DMS 273 treated with DMSO at 0.1 percent for 48 hours (cell line): Measurements from ENCODE around the gene ZFYVE28.

Source experiments
- DNase-seq: peaks from one replicate; lab custom pipeline; 2025; lab: John Stamatoyannopoulos, UW

The ZFYVE28 gene

DNA sequence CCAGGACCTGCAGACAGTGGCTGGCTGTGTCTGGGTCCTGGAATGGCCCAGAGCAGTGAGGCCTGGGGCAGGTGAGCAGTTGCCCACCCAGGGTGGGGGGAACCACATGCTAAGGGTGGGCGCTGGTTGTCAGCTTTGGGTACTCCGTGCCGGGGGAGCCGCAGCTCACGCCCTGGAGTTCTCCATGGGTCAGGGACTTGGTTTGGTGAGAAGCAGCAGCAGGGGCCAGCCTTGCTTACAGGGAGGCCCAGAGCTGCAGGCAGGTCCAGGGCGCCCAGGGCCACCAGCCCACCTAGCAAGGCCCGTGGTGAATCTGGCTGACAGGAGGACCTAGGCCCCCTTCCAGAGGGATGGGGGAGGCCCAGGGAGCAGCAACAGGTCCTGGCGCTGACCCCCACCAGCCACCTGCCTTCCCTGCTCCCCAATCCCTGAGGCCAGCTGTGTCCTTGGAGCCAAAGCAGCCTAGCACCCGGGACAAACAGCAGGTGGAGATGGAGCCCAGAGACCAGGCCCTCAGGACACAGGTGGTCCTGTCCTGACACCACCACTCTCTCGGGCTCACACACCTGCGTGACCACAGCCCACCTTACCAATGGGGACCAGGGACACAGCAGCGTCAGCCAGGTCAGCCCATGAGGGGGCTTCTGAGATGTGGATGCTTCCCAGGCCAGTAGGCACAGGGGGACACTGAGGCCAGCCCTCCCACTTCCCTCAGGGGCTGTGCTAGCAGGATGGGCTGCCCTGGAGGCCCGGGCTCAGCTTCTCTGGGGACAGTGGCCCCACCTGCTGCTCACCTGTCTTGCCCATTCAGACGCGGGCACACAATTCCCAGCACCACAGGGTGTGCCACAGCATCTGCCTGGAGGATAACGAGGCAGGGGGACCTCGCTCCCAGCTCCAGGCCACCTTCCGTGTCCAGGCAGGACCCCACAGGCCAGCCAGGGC is 160.1 kb downstream of the ZFYVE28 start:
- DNase-seq = no peak

DNA sequence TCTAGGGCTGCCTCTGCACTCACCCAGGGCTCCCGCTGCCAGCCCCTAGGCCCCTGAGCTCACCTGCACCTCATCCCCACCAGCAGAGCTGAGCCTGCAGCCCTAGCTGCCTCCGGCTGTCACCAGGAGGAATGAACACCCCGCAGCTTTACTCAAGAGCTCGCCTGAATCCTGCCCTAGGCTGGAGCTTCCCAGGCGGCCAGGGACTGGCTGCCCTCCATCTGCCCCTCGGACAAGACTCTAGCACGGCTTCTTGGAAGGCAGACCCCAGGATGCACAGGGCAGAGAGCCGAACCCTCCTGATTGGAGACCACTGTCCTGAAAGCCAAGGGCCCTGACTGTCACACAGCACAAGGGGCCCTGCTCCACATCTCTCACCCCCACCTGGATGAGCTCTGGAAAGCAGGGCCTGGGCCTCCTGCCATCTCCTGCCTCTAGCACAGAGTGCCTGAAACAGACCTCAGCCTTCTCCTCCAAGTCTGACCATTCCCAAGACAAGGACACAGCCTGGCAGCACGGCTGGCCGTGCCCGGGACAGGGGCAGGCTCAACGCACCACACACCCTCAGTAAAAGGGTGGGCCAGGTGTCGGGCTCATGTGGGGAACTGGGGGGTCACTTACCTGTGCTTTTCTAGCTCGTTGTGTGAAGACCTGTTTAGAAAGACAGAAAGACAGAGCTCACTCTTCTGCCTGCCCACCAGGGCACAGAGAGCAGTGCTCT is 160.9 kb downstream of the ZFYVE28 start:
- no peak for DNase-seq

DNA sequence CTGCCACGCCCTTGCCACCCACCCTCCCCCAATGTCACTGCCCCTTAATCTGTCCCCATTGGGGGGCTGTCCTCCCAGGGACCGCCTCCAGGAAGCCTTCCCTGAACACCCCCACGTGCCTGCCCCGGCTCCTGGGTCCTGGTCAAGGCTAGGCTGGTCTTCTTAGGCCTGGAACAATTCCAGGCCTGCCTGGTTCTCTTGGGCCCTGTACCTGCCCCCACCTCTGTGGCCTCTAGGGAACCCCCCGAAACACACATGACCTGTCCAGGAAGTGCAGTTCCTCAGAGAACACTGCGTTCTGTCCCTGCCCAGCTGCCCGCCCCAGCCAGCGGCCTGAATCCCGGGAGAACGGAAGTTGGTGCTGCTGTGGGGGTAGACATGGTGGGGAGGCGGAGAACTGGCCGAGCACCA is 161.7 kb downstream of the ZFYVE28 start:
- DNase-seq = no peak

DNA sequence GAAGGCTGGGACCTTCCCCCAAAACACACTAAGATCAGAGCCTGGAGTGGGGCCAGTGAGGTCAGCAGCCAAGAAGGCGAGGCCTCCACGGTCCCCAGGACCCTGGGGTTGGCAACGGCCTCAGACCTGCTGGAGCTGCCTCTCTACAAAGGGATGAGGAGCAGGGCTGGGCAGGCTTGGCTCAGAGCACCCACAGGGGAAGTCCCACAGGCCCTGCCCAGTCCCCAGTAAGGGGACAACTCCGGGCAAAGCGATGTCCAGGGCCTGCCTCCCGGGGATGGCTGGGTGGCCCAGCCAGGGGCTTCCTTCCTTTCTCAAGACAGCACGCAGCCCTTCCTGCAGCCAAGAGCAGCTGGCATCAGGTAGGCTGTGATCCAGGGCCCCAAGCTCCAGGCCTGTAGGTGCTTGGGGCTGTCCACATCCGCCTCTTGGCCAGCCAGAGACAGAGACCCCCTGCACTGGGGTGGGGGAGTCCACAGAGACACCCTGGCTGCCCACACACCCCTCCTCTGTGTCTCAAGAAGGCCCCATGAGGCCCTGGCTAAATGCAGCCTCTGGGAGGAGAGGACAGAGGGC is 162.2 kb downstream of the ZFYVE28 start:
- no peak for DNase-seq

DNA sequence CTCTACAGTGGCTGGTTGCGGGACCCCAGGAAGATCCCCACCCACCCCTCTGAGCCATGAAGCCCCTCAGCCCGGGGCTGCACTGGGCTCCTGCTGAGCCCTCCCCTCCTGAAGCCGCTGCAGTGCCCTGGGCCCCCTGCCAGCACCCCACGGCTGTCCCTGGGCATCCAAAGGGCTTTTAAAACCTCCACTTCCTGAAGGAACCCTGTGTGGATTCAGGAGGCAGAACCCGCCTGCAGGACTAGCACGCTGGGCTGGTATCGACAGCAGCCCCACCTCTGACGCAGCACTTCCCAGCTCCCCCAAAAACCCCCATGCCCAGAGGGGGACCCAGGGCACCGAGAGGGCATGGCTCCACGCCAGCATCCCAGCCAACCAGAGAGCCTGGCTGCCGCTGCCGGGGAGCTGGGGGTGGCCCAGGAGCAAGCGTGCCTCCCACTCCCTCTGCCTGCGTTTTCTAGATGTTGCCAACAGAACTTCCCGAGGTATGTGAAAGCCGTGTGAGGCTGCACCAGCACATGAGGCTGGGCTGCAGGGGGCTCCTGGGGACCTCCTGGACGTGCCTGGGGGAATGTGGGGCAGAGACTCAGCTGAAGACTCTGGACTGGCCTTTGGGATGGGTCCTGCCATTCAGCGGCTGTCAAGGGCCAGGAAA is 162.8 kb downstream of the ZFYVE28 start:
- DNase-seq = no peak

DNA sequence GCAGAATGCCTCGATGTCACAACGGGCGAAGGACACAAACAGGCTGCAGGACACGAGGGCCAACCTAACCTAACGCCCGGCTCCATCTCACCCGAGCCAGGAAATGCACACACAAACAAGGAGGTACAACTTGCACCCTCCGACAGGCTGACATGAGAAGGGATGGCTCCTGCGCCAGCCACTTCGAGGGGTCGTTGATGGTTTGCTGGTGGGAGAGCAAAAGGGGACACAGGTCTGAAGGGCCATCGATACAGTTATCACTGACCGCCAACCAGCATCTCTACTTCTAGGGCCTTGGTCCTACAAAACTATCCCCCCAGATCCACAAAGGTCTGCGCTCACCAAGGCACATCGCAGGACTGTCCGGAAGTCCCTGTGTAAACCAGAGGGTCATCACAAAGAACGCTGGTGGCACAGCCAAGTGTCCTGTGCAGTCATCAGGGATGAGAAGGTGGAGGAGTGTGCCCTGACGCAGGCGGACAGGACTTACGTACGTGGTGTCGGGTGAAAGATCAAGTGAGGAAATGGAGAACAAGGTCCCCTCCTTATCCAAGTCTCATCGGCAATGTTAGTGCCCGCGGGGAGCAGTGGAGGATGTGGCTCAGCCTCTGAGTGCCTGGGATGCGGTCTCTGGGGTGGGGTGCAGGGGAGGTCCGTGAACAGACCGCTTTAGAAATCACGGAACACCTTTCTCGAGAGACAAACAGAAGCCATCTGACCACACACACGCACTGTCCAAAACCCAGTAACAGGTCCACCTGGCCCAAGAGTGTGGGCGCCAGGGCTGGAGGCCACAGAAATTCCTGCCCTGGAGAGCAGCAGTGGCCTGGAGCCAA is 163.6 kb downstream of the ZFYVE28 start:
- no peak for DNase-seq

- no peak for DNase-seq
Observed at GRCh38 chr4:2253160-2254084, 165.0 kb downstream of the ZFYVE28 start.

GRCh38 chr4:2252530-2253091 is 165.8 kb downstream of the ZFYVE28 start:
- no peak for DNase-seq

- no peak for DNase-seq
Observed at GRCh38 chr4:2251795-2252529, 166.5 kb downstream of the ZFYVE28 start.

DNA sequence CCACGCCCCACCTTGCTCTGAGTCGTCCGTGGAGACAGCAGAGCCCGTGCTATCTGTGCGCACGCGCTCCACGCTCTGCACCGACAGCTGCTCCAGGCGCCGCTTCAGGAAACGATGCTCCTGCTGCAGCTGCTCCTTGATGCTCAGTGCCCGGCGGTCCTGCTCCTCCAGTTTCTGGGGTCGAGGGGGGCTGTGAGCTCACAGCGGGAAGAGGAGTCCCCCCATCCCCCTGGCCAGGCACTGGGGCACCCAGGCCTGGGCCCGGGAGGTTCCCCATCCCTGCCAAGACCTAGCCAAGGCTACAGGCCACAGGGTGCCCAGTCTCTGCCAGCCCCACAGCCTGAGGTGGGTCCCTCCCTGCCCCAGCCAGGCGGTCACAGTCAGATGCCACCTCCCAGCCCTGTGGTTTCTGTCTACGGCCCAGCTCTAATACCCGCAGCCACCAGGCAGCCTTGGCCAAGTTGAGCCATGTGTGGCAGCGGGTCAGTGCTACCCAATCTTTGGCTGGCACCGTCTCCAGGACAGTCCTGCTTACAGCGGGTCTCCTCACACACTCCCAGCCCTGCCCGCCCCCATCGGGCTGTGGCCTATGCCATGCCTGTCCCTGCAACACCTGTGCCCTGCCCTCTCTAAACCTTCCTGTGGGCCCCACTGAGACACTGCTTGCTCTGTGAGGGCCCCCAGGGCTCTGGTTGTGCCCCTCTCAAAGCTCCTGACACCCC is 167.2 kb downstream of the ZFYVE28 start:
- no peak for DNase-seq

GRCh38 chr4:2250357-2251072 is 167.9 kb downstream of the ZFYVE28 start:
- no peak for DNase-seq

- no peak for DNase-seq
Observed at GRCh38 chr4:2249526-2250356, 168.7 kb downstream of the ZFYVE28 start.

DNA sequence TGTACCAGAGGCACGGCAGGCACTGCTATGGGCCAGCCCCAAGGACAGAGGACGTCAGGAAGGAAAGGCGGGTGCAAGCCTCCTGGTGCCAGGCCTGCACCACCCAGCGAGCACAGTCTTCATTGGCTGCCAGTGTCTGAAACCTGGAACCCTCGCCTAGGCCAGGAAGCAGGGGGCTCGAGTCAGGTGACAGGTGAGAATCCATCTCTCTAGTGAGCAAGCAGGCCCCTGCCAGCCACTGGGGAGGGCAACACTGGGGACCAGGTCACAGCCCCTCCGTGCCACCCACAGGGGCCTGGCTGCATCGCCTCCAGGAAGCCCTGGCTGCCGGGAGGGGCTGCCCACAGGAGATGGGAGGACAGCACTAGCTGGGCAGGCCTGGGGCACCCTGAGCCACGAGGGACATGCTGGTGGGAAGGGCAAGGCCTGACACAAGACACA is 169.6 kb downstream of the ZFYVE28 start:
- no peak for DNase-seq

DNA sequence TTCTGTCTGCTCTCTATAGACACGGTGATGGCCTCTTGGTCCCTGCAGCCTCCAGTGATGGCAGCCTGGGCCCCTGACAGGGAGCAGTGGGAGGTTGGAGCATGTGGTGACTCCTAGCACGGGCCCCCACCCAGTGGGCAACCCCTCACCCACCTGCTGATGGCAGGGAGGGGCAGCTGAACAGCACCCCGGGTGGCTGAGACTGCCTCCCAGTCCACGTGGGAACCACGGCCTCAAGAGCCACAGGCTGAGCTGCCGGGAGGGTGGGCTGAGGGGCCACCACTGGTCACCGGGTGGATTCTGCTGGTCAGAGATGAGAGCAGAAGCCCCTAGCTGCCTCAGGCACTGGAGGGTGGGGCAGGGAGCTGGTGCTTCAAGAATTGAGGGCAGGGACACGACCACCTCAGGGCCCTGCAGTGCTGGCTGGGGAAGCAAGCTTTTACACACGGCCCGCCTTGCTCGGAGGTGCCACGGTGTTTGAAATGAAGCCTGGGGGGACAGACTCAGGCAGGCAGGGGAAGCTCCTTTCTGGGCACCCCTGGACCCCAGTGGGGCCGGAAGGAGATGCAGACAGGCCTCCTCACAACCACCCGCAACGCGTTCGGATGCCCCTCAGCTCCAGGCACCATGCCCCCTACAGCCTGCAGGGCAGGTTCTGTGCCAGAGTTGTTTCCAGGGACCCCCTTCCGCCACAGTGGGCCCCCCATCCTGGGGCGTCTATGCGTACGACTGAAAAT is 170.2 kb downstream of the ZFYVE28 start:
- DNase-seq = no peak

GRCh38 chr4:2247128-2248043 is 171.1 kb downstream of the ZFYVE28 start:
- DNase-seq = no peak
